H9 (cell line): ENCODE measurements around the gene STIM2. TPM values are rescaled to one million over a fixed set of nuclear protein-coding genes. Genes with fewer than 3 reads are reported as not detected.

Experiments used
- DNase-seq: peaks from one replicate; pipeline ENCODE4 v3.0.0-alpha.2; 2017
- H2AFZ ChIP-seq: one replicate; pipeline ENCODE4 v1.6.1; 2013; ENCODE audit warnings: mild to moderate bottlenecking, low read length, control low read depth, moderate library complexity
- H2AK5ac ChIP-seq: 2 replicates; pipeline ENCODE4 v1.6.1; 2013; ENCODE audit warnings: low read length, control low read depth, mixed read lengths; ENCODE audit not compliant: insufficient read length
- H2BK120ac ChIP-seq: one replicate; pipeline ENCODE4 v1.6.1; 2013; ENCODE audit warnings: low read depth, mild to moderate bottlenecking, low read length, control low read depth, inconsistent platforms; ENCODE audit not compliant: poor library complexity, severe bottlenecking
- H2BK12ac ChIP-seq: 2 replicates; pipeline ENCODE4 v1.6.1; 2013; ENCODE audit warnings: low read length, control low read depth, mixed read lengths, low read depth; ENCODE audit not compliant: insufficient read length
- H2BK15ac ChIP-seq: 2 replicates; pipeline ENCODE4 v1.6.1; 2013; ENCODE audit warnings: low read depth, low read length, control low read depth
- H2BK20ac ChIP-seq: one replicate; pipeline ENCODE4 v1.6.1; 2013; ENCODE audit warnings: low read depth, mild to moderate bottlenecking, low read length, control low read depth, inconsistent platforms; ENCODE audit not compliant: poor library complexity, severe bottlenecking
- H2BK5ac ChIP-seq: 2 replicates; pipeline ENCODE4 v1.6.1; 2013; ENCODE audit warnings: low read length, control low read depth, mixed read lengths; ENCODE audit not compliant: insufficient read length
- H3K14ac ChIP-seq: 2 replicates; pipeline ENCODE4 v1.6.1; 2013; ENCODE audit warnings: low read length, control low read depth; ENCODE audit not compliant: insufficient read depth
- H3K18ac ChIP-seq: 2 replicates; pipeline ENCODE4 v1.6.1; 2013; ENCODE audit warnings: low read depth, mild to moderate bottlenecking, mixed read lengths, low read length, control low read depth; ENCODE audit not compliant: insufficient read length
- H3K23ac ChIP-seq: 2 replicates; pipeline ENCODE4 v1.6.1; 2013; ENCODE audit warnings: low read length, control low read depth, mixed read lengths, low read depth; ENCODE audit not compliant: insufficient read length
- H3K23me2 ChIP-seq: 2 replicates; pipeline ENCODE4 v1.6.1; 2013; ENCODE audit warnings: low read depth, mild to moderate bottlenecking, mixed read lengths, low read length, control low read depth; ENCODE audit not compliant: insufficient read length, poor library complexity, severe bottlenecking
- H3K27ac ChIP-seq: 2 replicates; pipeline ENCODE4 v1.5.1; 2013; ENCODE audit warnings: low read length, control low read depth, mixed read lengths, low read depth; ENCODE audit not compliant: insufficient read length
- H3K27me3 ChIP-seq: 2 replicates; pipeline ENCODE4 v1.6.1; 2013; ENCODE audit warnings: low read length, control low read depth, inconsistent platforms; ENCODE audit not compliant: insufficient read depth
- H3K4ac ChIP-seq: 2 replicates; pipeline ENCODE4 v1.6.1; 2013; ENCODE audit warnings: low read depth, mild to moderate bottlenecking, control low read depth, inconsistent platforms, low read length, moderate library complexity
- H3K4me1 ChIP-seq: 2 replicates; pipeline ENCODE4 v1.6.1; 2013; ENCODE audit warnings: low read length, control low read depth, inconsistent platforms; ENCODE audit not compliant: insufficient read depth
- H3K4me2 ChIP-seq: 2 replicates; pipeline ENCODE4 v1.6.1; 2013; ENCODE audit warnings: low read length, control low read depth, mixed read lengths; ENCODE audit not compliant: insufficient read length, insufficient read depth
- H3K56ac ChIP-seq: 2 replicates; pipeline ENCODE4 v1.6.1; 2013; ENCODE audit warnings: low read depth, mild to moderate bottlenecking, mixed read lengths, low read length, control low read depth; ENCODE audit not compliant: insufficient read length
- H3K79me1 ChIP-seq: 2 replicates; pipeline ENCODE4 v1.6.1; 2013; ENCODE audit warnings: low read depth, mild to moderate bottlenecking, moderate library complexity, low read length, control low read depth, inconsistent platforms; ENCODE audit not compliant: insufficient read depth, poor library complexity, severe bottlenecking
- H3K79me2 ChIP-seq: 2 replicates; pipeline ENCODE4 v1.6.1; 2013; ENCODE audit warnings: low read length, control low read depth, inconsistent platforms; ENCODE audit not compliant: insufficient read depth
- H3K9ac ChIP-seq: 2 replicates; pipeline ENCODE4 v1.6.1; 2013; ENCODE audit warnings: low read length, control low read depth, mixed read lengths; ENCODE audit not compliant: insufficient read length; ENCODE audit errors: extremely low read depth
- H3K9me3 ChIP-seq: one replicate; pipeline ENCODE4 v1.6.1; 2013; ENCODE audit warnings: low read depth, low read length, inconsistent platforms; ENCODE audit not compliant: control insufficient read depth
- H3T11ph ChIP-seq: one replicate; pipeline ENCODE4 v1.6.1; 2013; ENCODE audit warnings: mild to moderate bottlenecking, low read length, control low read depth, inconsistent platforms
- H4K20me1 ChIP-seq: one replicate; pipeline ENCODE4 v1.6.1; 2013; ENCODE audit not compliant: control insufficient read depth, insufficient read length, insufficient read depth
- H4K5ac ChIP-seq: 2 replicates; pipeline ENCODE4 v1.6.1; 2013; ENCODE audit warnings: low read depth, mild to moderate bottlenecking, mixed read lengths, low read length, control low read depth; ENCODE audit not compliant: insufficient read length
- H4K8ac ChIP-seq: replicated peaks from 2 replicates; pipeline ENCODE4 v1.6.1; 2013; ENCODE audit warnings: low read length, control low read depth, mixed read lengths, low read depth; ENCODE audit not compliant: insufficient read length
- H4K91ac ChIP-seq: 2 replicates; pipeline ENCODE4 v1.6.1; 2013; ENCODE audit warnings: low read depth, mild to moderate bottlenecking, moderate library complexity, mixed read lengths, low read length, control low read depth; ENCODE audit not compliant: insufficient read length
- H3K27ac Mint-ChIP-seq, 3 experiments: 2 replicates in 2 of 3; 3 replicates in 1 of 3; pipeline ENCODE4 v1.8.0; 2020 to 2021; ENCODE audit warnings: mixed read lengths in 3 of 3, mild to moderate bottlenecking in 1 of 3, moderate library complexity in 1 of 3
- H3K27me3 Mint-ChIP-seq: 2 replicates; pipeline ENCODE4 v1.8.0; 2021; ENCODE audit warnings: low read depth, mild to moderate bottlenecking, moderate library complexity, mixed read lengths
- H3K36me3 Mint-ChIP-seq, 3 experiments: 2 replicates in 2 of 3; 3 replicates in 1 of 3; pipeline ENCODE4 v1.8.0; 2020 to 2021; ENCODE audit warnings: low read depth in 3 of 3, mixed read lengths in 3 of 3; ENCODE audit not compliant: insufficient read depth in 1 of 3
- H3K4me1 Mint-ChIP-seq, 2 experiments: 2 replicates each; pipeline ENCODE4 v1.8.0; 2020; ENCODE audit warnings: mixed read lengths in 2 of 2
- H3K4me3 Mint-ChIP-seq, 2 experiments: 2 replicates in 1 of 2; 3 replicates in 1 of 2; pipeline ENCODE4 v1.8.0; 2020 to 2021; ENCODE audit warnings: mild to moderate bottlenecking in 2 of 2, mixed read lengths in 2 of 2, moderate library complexity in 1 of 2
- H3K9me3 Mint-ChIP-seq, 2 experiments: 2 replicates in 1 of 2; 3 replicates in 1 of 2; pipeline ENCODE4 v1.8.0; 2020; ENCODE audit warnings: mild to moderate bottlenecking in 2 of 2, mixed read lengths in 2 of 2, moderate library complexity in 1 of 2
- WGBS: extraction: QIAGEN DNeasy Blood & Tissue Kit; methylation state at CpG from one replicate; pipeline ENCODE4 v1.1.7; 2013; ENCODE audit warnings: missing lambda C conversion rate, low lambda C conversion rate, mixed read lengths; ENCODE audit not compliant: insufficient read length; ENCODE audit errors: extremely low coverage; 5-methylcytosine and 5-hydroxymethylcytosine counted together
- total RNA-seq: library from RNA; stranded (reverse); gene quantifications from 2 replicates; pipeline ENCODE4 v1.2.1, GENCODE V29; 2021
- TF ChIP-seq, protein P1 (sequence below): fragments of 200-600 bp; sonication (generic); conservative IDR thresholded peaks from 3 replicates; pipeline ENCODE4 v1.8.0; 2021; ENCODE audit warnings: antibody characterized with exemption, mild to moderate bottlenecking

STIM2 gene
- total RNA-seq, 1 experiment from 2014 or later = 26.2 TPM

DNA sequence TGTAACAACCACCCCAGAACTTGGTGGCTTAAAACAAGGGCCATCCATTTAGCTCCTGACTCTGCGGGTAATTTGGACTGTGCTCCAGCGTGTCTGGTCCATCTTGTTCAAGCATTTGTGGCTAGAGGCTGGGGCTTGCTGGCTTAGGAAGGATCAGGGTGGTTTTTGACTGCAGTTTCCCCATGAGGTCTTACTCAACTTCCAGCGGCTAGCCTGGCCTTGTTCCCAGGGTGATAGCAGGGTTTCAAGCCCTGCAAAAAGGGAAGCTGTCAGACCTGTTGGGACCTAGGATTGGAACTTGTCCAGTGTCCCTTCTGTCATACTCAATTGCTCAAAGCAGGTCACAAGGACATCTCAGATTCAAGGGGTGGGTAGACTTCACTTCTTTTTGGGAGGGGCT, 205.9 kb downstream of the STIM2 start:
- Mint-ChIP-seq H3K27me3 (no peaks in the 10 kb centered on the region; the same call in 1 of the 2 replicates), H3K4me3 (no peak overlapping the region), H3K4me1 (peaks cover 11 to 13% of the 10 kb centered on the region in 2 experiments), H3K36me3 (no peaks in the 10 kb centered on the region; a peak in 2 of 7 replicates), H3K27ac (no peak overlapping the region), H3K9me3 (peaks cover 0 to 4% of the 10 kb centered on the region in 2 experiments; a peak in 3 of 5 replicates)
- no peak overlapping the region for H2AFZ ChIP-seq
- no peak overlapping the region for H3K18ac ChIP-seq
- H3K79me1 ChIP-seq = no peaks in the 10 kb centered on the region
- no peaks in the 10 kb centered on the region for H3K23me2 ChIP-seq
- H3K27me3 ChIP-seq = no peaks in the 10 kb centered on the region
- DNase-seq = peak; percentile 1
- no peak overlapping the region for H2BK120ac ChIP-seq
- no peak overlapping the region for H3K9ac ChIP-seq
- H3K4me2 ChIP-seq = no peak overlapping the region
- H4K20me1 ChIP-seq = no peaks in the 10 kb centered on the region
- H4K5ac ChIP-seq = no peak overlapping the region
- no peak overlapping the region for H2BK5ac ChIP-seq
- H2AK5ac ChIP-seq = no peak overlapping the region
- no peak overlapping the region for H2BK12ac ChIP-seq
- H3K9me3 ChIP-seq = no peaks in the 10 kb centered on the region
- no peak overlapping the region for H3K14ac ChIP-seq
- no peaks in the 10 kb centered on the region for H3K79me2 ChIP-seq
- H2BK15ac ChIP-seq = no peak overlapping the region
- no peak overlapping the region for H3K27ac ChIP-seq
- no peak overlapping the region for H3T11ph ChIP-seq
- H3K4ac ChIP-seq = no peak overlapping the region
- H3K23ac ChIP-seq = no peak overlapping the region
- H4K8ac ChIP-seq = no peak overlapping the region
- TF ChIP-seq, protein P1, sequence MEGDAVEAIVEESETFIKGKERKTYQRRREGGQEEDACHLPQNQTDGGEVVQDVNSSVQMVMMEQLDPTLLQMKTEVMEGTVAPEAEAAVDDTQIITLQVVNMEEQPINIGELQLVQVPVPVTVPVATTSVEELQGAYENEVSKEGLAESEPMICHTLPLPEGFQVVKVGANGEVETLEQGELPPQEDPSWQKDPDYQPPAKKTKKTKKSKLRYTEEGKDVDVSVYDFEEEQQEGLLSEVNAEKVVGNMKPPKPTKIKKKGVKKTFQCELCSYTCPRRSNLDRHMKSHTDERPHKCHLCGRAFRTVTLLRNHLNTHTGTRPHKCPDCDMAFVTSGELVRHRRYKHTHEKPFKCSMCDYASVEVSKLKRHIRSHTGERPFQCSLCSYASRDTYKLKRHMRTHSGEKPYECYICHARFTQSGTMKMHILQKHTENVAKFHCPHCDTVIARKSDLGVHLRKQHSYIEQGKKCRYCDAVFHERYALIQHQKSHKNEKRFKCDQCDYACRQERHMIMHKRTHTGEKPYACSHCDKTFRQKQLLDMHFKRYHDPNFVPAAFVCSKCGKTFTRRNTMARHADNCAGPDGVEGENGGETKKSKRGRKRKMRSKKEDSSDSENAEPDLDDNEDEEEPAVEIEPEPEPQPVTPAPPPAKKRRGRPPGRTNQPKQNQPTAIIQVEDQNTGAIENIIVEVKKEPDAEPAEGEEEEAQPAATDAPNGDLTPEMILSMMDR = no peak
- no peak overlapping the region for H4K91ac ChIP-seq
- no peaks in the 10 kb centered on the region for H3K4me1 ChIP-seq
- WGBS = no CpG with 5 or more reads among the region's 3 CpGs
- H3K56ac ChIP-seq = no peak overlapping the region
- H2BK20ac ChIP-seq = no peak overlapping the region
